Activated CD4-positive, alpha-beta T cell treated with anti-CD3 and anti-CD28 coated beads, Interleukin-2, amount 10 ng/mL, durations not matched to agents 24 days and 14 days (primary cell): ENCODE results near the gene RDX. TPM values are rescaled to one million over a fixed set of nuclear protein-coding genes. Genes with fewer than 3 reads are reported as not detected.
"Not testable (repeated sequence)": the region's sequence is repeated elsewhere in the genome, so short reads cannot be mapped to it uniquely, and the experiment has no call there.

ENCODE experiments used
- DNase-seq: peaks from one replicate; pipeline ENCODE4 v3.0.0; 2022
- H3K27ac Mint-ChIP-seq: one replicate; pipeline ENCODE4 v1.8.0; 2022; ENCODE audit warnings: mild to moderate bottlenecking, mixed read lengths
- H3K27me3 Mint-ChIP-seq: one replicate; pipeline ENCODE4 v1.8.0; 2022; ENCODE audit warnings: mixed read lengths
- H3K36me3 Mint-ChIP-seq: one replicate; pipeline ENCODE4 v1.8.0; 2022; ENCODE audit warnings: low read depth, mild to moderate bottlenecking, mixed read lengths
- H3K4me1 Mint-ChIP-seq: one replicate; pipeline ENCODE4 v1.8.0; 2021; ENCODE audit warnings: mixed read lengths
- H3K4me3 Mint-ChIP-seq: one replicate; pipeline ENCODE4 v1.8.0; 2022; ENCODE audit warnings: mild to moderate bottlenecking, moderate library complexity, mixed read lengths
- H3K9me3 Mint-ChIP-seq: one replicate; pipeline ENCODE4 v1.8.0; 2021; ENCODE audit warnings: mixed read lengths
- intact Hi-C: fragments of 100-400 bp; cut with micrococcal nuclease; formaldehyde crosslinking; loops from one replicate; pipeline ENCODE4 v1.15.1; 2023
- total RNA-seq: library from RNA; stranded (reverse); gene quantifications from 2 replicates; pipeline ENCODE4 v1.2.3, GENCODE V29; 2022

The RDX gene
- total RNA-seq, 1 donor from 2014 or later: 88.4 TPM

DNA sequence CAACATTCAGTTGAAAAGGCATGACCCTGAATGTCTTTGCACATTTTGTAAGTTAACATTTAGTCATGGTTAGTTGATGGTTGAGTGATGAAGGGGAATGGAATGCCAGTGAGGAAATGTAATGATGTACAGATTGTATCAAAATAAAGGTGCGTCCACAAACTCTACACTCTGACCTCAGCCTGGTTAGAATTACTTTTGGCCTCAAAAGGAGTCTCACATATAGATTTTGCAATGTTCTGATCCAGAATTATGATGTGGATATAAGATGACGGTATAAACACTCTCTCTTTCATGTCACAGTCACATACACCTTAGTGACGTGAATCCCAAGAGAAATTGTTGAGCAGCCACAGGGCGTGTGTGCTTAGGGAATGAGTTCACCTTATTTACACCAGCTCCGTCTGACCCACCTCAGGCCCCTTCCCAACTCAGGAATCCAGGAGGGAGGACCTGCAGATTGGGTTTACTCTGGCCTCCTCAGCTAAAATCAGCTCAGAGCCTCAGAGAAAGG lies 100.1 kb downstream of the RDX start:
- peaks cover 26% of the 10 kb centered on the region for H3K27me3 Mint-ChIP-seq
- no peak overlapping the region for H3K27ac Mint-ChIP-seq
- H3K9me3 Mint-ChIP-seq: peaks cover 3% of the 10 kb centered on the region
- H3K4me3 Mint-ChIP-seq: no peak overlapping the region
- H3K36me3 Mint-ChIP-seq: no peaks in the 10 kb centered on the region
- H3K4me1 Mint-ChIP-seq: peaks cover 16% of the 10 kb centered on the region
- intact Hi-C loops: loop anchor here (10.0 kb wide), 1 partner anchor 1249 kb away; no protein-coding TSS in a partner anchor
- no peak for DNase-seq

DNA sequence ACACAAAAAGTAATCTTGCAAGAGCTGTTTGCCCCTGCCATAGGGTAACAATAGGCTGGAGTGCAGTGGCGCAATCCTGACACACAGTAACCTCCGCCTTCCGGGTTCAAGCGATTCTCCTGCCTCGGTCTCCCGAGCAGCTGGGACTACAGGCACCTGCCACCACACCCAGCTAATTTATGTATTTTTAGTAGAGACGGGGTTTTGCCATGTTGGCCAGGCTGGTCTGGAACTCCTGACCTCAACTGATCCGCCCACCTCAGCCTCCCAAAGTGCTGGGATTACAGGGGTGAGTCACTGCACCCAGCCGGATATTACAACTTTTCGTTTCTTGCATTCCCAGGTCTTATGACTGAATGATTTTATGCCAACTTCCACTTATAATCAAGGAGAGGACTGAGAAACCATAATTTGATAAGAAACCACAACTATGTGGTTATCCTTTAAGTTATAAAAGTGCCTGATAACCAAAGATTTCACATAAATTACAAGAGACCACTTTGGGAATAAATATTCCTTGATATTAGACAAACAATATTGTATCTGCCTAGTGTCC lies 102.1 kb downstream of the RDX start:
- not testable (repeated sequence) for H3K36me3 Mint-ChIP-seq, H3K4me3 Mint-ChIP-seq, H3K9me3 Mint-ChIP-seq, H3K27ac Mint-ChIP-seq, DNase-seq
- Mint-ChIP-seq H3K4me1 (peaks cover 16% of the 10 kb centered on the region), H3K27me3 (peaks cover 39% of the 10 kb centered on the region)
- intact Hi-C loops: loop anchor here (5.0 to 10.0 kb wide), 3 partner anchors 102 to 1251 kb away; partner anchors contain the start of gene ZC3H12C

DNA sequence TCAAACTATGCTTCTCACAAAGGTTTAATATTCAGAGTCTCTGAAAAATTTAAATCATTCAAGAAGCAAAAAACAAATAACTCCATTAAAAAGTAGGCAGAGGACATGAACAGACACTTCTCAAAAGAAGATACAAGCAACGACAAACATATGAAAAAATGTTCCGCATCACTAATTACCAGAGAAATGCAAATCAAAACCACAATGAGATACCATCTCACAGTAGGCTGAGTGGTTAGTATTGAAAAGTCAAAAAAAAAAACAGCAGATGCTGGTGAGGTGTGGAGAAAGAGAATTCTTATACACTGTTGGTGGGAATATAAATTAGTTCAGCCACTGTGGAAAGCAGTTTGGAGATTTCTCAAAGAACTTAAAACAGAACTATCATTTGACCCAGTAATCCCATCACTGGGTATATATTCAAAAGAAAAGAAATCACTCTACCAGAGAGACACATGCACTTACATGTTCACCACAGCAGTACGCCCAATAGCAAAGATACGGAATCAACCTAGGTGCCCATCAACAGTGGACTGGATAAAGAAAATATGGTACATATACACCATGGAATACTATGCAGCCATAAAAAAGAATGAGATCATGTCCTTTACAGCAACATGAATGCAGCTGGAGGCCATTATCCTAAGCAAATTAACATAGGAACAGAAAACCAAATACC lies 103.7 kb downstream of the RDX start:
- H3K27ac Mint-ChIP-seq, DNase-seq, H3K4me3 Mint-ChIP-seq, H3K9me3 Mint-ChIP-seq, H3K36me3 Mint-ChIP-seq: not testable (repeated sequence)
- Mint-ChIP-seq H3K4me1 (peaks cover 16% of the 10 kb centered on the region), H3K27me3 (peaks cover 44% of the 10 kb centered on the region)
- intact Hi-C loops: loop anchor here (5.0 to 10.0 kb wide), 3 partner anchors 100 to 1252 kb away; partner anchors contain the start of gene ZC3H12C

DNA sequence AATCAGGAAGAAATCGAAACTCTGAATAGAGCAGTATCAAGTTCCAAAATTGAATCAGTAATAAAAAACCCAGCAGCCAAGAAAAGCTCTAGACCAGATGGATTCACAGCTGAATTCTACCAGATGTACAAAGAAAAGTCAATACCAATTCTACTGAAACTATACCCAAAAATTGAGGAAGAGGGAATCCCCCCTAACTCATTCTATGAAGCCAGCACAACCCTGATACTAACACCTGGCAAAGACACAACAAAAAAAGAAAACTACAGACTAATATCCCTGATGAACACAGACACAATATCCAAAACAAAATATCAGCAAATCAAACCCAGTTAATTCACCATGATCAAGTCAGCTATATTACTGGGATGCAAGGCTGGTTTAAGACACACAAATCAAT lies 105.5 kb downstream of the RDX start:
- Mint-ChIP-seq H3K9me3 (peaks cover 3% of the 10 kb centered on the region), H3K4me1 (peaks cover 16% of the 10 kb centered on the region), H3K4me3 (no peak overlapping the region), H3K27ac (no peak overlapping the region), H3K27me3 (peaks cover 45% of the 10 kb centered on the region), H3K36me3 (no peaks in the 10 kb centered on the region)
- intact Hi-C loops: loop anchor here (5.0 to 10.0 kb wide), 3 partner anchors 99 to 1254 kb away; partner anchors contain the start of gene ZC3H12C
- no peak for DNase-seq

DNA sequence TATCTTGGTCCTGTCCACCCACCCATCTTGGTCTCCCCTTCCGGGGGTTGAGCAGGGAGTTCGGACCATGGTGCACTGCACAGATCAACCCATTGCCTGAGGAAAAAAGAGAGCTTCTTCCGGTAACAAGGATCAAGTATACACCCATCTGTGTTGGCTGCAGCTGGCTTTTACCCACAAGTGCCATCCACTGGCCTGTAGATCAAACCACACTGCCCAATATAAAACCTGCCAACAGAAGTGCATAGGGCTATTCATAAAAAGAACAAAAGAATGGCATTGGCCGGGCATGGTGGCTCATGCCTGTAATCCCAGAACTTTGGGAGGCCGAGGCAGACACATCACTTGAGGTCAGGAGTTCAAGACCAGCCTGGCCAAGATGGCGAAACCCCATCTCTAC lies 108.7 kb downstream of the RDX start:
- H3K27ac Mint-ChIP-seq: no peak overlapping the region
- no peaks in the 10 kb centered on the region for H3K9me3 Mint-ChIP-seq
- no peak overlapping the region for H3K4me3 Mint-ChIP-seq
- no peak for DNase-seq
- H3K4me1 Mint-ChIP-seq: peaks cover 12% of the 10 kb centered on the region
- H3K27me3 Mint-ChIP-seq: peaks cover 24% of the 10 kb centered on the region
- intact Hi-C loops: no loop called here
- H3K36me3 Mint-ChIP-seq: no peaks in the 10 kb centered on the region

DNA sequence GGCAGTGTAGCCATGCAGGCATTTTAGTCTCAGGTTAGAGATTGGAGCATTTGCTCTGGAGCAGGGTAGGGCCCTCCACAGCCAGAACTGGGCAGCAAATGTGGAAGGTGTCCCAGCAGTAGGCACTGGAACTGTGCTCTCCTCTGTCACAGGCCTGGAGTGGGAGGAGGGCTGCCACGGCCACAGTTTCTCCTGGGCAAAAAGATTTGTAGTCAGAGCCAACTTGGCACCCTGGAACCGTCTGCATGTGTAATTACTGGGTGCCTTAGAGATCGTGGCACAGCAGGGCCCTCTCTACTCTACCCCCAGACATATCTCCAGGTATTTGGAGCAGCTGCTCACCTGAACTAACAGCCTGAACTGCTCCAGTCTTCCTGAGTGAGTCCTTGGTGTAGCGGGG lies 109.5 kb downstream of the RDX start:
- Mint-ChIP-seq H3K4me3 (no peak overlapping the region), H3K27me3 (peaks cover 24% of the 10 kb centered on the region), H3K27ac (no peak overlapping the region), H3K9me3 (no peaks in the 10 kb centered on the region), H3K4me1 (peaks cover 3% of the 10 kb centered on the region), H3K36me3 (no peaks in the 10 kb centered on the region)
- intact Hi-C loops: no loop called here
- no peak for DNase-seq

DNA sequence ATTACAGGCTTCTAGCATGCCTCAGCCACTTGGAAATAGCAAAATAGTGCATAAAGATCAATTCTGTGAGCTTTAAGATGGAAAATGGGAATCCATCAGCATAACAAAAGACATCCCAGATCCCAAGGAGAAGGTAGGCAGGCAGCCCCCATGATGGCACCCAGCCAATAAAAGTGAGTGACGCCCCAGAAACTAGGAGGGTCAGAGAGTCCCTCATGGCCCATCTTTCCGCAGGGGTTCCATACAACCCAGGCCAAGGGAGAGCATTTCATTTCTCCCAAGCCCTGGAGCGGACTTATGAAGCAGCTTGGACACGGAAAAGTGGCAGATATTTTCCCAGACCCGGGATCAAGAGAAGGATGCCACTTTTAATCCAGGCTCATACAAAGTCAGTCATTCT lies 110.0 kb downstream of the RDX start:
- DNase-seq: no peak
- Mint-ChIP-seq H3K36me3 (no peaks in the 10 kb centered on the region), H3K27me3 (peaks cover 23% of the 10 kb centered on the region), H3K27ac (no peak overlapping the region), H3K4me1 (peaks cover 2% of the 10 kb centered on the region), H3K9me3 (no peaks in the 10 kb centered on the region), H3K4me3 (no peak overlapping the region)
- intact Hi-C loops: no loop called here

DNA sequence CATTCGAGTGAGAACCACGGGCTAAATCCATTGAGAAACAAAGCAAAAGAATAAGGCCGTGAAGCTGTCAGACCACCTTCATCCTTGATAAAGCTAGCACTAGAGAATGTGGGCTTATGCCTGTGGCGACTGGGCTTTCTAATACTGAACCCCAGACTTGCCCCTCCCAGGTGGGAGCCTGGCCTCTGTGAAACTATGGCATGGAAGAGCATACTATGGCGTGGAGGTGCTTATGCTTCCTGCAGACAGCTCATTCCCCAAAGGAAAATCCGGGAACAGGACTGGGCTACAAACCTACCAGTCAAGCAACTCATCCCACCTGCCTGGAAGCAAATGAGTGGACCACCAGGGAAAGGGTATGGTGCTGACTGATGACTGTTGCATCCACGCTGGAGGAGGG lies 110.8 kb downstream of the RDX start:
- H3K4me1 Mint-ChIP-seq: peaks cover 2% of the 10 kb centered on the region
- intact Hi-C loops: no loop called here
- H3K27ac Mint-ChIP-seq: no peak overlapping the region
- H3K36me3 Mint-ChIP-seq: no peaks in the 10 kb centered on the region
- DNase-seq: no peak
- H3K4me3 Mint-ChIP-seq: no peak overlapping the region
- H3K9me3 Mint-ChIP-seq: no peaks in the 10 kb centered on the region
- H3K27me3 Mint-ChIP-seq: peaks cover 16% of the 10 kb centered on the region

DNA sequence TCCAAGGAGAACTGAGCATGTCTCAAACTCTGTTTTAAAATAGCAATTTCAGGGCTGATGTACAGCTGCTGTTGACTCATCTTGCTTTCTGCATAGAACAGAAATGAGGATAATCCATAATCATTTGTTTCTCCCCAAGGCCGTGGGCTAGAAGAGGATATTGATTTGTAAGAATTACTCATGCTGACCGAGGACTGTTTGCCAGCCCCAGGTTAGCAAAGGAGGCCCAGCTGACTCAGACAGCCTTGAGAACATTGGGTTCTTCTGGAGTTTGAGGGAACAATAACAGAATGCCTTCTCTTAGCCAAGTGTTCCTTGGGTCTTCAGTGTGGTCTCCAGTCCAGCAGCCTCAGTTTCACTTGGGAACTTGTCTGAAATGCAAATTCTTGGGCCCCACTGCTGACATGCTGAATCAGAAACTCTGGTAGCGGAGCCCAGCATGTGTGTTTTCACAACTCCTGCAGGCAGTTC lies 111.3 kb downstream of the RDX start:
- Mint-ChIP-seq H3K4me3 (no peak overlapping the region), H3K36me3 (no peaks in the 10 kb centered on the region), H3K9me3 (no peaks in the 10 kb centered on the region), H3K27me3 (peaks cover 13% of the 10 kb centered on the region), H3K27ac (no peak overlapping the region), H3K4me1 (peaks cover 2% of the 10 kb centered on the region)
- intact Hi-C loops: no loop called here
- no peak for DNase-seq

DNA sequence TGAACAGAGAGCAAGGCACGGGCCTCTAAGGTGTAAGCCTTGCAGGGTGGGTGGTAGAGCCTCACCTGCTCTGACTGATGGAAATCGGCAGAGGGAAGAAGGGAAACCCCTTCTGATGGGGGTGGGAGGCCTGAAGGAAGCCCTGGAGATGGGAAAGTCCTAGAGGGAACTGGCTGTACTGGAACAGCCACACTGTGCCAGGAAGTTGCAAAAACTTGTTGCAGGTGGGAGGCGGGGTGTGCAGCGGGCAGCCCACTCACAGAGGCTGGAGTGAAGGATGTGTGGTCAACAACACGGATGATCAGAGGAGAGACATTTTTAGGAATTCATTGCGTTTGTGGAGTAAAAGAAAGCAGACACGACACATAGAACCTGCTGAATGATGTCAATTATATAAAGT lies 112.0 kb downstream of the RDX start:
- Mint-ChIP-seq H3K4me3 (no peak overlapping the region), H3K36me3 (no peaks in the 10 kb centered on the region), H3K27ac (no peak overlapping the region), H3K4me1 (peaks cover 1% of the 10 kb centered on the region), H3K27me3 (peaks cover 11% of the 10 kb centered on the region), H3K9me3 (no peaks in the 10 kb centered on the region)
- intact Hi-C loops: no loop called here
- DNase-seq: no peak

DNA sequence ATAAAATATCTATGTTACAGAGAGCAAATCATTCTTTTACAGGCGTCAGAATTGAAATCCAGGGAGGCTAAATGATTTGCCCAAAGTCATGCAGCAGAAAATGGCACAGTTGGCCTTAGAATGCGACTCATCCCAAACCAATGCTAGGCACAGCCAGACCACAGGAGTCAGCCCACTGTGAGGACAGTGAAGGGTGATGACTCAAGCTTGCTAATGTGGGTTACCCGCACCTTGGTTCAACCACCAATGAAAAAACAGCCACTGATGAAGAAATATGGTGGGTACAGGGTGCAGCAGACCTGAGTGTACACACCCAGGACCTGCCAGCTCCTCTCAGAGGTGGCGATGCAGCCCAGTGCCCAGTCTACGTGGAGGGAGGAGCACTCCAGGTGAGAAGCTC lies 113.5 kb downstream of the RDX start:
- H3K27me3 Mint-ChIP-seq: peaks cover 6% of the 10 kb centered on the region
- H3K9me3 Mint-ChIP-seq: no peaks in the 10 kb centered on the region
- H3K4me1 Mint-ChIP-seq: no peaks in the 10 kb centered on the region
- no peak overlapping the region for H3K4me3 Mint-ChIP-seq
- intact Hi-C loops: no loop called here
- H3K27ac Mint-ChIP-seq: no peak overlapping the region
- H3K36me3 Mint-ChIP-seq: no peaks in the 10 kb centered on the region
- DNase-seq: no peak

DNA sequence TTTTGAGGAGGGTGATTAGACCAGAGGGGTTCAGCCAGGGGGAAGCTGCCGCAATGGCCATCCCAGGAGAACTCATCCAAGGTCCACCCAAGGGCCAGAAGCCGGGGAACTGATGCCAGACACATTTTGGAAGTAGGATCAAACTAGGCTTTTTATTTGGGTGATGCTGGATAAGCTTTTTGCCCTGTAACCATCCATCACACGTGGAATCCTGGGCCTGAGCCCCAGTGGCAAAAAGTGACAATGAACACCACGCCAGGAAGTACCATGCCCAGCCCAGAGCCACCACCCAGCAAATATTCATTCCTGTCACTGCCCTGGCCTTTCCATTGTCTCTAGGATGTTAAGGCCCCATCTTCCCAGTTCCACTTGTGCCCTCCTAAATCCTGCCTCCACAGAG lies 117.3 kb downstream of the RDX start:
- intact Hi-C loops: no loop called here
- no peak overlapping the region for H3K27ac Mint-ChIP-seq
- no peaks in the 10 kb centered on the region for H3K9me3 Mint-ChIP-seq
- no peak for DNase-seq
- peaks cover 2% of the 10 kb centered on the region for H3K4me1 Mint-ChIP-seq
- H3K36me3 Mint-ChIP-seq: no peaks in the 10 kb centered on the region
- H3K4me3 Mint-ChIP-seq: no peak overlapping the region
- peaks cover 8% of the 10 kb centered on the region for H3K27me3 Mint-ChIP-seq

DNA sequence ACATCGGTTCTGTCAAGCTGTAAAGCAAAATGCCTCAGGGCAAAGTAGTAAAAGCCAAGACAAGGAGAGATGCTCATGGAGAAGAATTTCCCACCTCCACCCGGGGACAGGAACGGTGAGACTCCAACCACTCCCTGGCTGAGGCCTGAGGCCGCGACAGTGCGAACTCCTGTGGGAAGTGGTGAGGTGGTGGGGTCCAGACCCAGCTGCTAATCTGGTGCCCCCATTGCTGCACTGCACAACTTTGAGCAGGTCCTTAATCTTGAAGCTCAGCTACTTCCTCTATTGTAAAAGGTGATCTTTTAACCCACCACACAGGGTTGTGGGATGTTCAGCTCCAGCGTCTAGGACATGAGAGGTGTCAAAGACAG lies 119.3 kb downstream of the RDX start:
- H3K4me3 Mint-ChIP-seq: no peak overlapping the region
- no peak overlapping the region for H3K27ac Mint-ChIP-seq
- DNase-seq: no peak
- intact Hi-C loops: no loop called here
- H3K36me3 Mint-ChIP-seq: no peaks in the 10 kb centered on the region
- H3K27me3 Mint-ChIP-seq: peaks cover 15% of the 10 kb centered on the region
- H3K4me1 Mint-ChIP-seq: peaks cover 5% of the 10 kb centered on the region
- no peaks in the 10 kb centered on the region for H3K9me3 Mint-ChIP-seq

DNA sequence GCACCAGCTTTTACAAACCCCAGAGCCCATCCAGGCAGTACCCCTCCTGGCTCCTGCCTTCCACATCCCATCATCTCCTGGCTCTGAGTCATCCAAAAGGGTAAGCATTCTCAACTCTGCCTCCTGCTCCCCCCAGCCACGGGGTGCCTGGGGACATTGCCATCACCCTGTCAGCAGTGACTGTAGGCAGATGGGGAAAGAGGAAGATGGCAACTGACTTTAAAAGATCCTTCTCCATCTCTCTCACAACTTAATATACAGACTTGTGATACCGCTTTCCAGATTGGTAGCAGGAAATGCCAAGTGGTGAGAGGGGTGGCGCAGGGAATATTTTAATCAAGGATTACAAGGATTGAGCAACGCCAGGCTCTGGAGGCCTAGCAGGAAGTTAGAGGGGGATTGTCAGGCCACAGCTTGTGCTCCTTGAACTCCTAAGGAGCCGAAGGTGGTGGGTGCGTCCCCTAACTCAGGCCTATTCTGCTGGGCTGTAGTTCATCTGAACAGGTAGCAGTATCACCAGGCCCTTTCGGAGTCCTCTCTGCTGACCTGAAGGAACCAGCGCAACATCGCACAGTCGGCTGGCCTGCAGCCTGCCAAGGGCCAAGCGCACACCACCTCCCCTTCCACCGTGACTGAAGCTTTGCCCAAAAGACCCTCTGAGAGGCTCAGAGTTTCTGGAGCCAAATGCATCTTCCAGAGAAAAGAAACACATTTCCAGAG lies 119.9 kb downstream of the RDX start:
- Mint-ChIP-seq H3K27me3 (peaks cover 17% of the 10 kb centered on the region), H3K4me1 (peaks cover 5% of the 10 kb centered on the region), H3K9me3 (no peaks in the 10 kb centered on the region), H3K27ac (no peak overlapping the region), H3K4me3 (no peak overlapping the region), H3K36me3 (no peaks in the 10 kb centered on the region)
- no peak for DNase-seq
- intact Hi-C loops: no loop called here
